ENCODE results near the gene WBP1.
"Not testable (repeated sequence)": the region's sequence is repeated elsewhere in the genome, so short reads cannot be mapped to it uniquely, and the experiment has no call there.

WBP1 gene

GRCh38 chr2:74454654-74455511, 3.4 kb upstream of the WBP1 start, which contains the start of gene INO80B:
TSS of gene INO80B (plus strand) at chr2:74455087. CDS start at chr2:74455117, 30 bp downstream.
- peak; percentile 95 for DNase-seq (ENCODE audit: low read depth, low spot score)

- no peak for DNase-seq (ENCODE audit: low read depth, low spot score)
These were observed 1.1 kb upstream of the WBP1 start for GRCh38 chr2:74457129-74457548.

DNA sequence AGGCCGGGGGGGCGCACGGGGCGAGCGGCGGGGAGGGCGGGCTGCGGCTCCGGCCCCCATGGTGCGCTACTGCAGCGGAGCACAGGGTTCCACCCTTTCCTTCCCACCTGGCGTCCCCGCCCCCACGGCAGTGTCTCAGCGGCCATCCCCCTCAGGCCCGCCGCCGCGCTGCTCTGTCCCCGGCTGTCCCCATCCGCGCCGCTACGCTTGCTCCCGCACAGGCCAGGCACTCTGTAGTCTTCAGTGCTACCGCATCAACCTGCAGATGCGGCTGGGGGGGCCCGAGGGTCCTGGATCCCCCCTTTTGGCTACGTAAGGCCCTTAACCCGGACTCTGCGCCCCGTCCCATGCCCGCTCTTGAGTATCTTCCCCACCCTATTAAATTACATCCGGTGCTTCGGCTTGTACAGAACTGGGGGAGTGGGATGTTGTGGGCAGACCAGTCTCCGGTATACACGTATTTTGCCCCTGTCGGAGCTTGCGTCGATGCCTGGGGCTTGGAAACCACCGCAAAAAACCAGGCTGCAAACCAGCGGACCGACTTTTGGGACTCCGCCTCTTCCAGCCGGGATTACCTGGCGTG, 598 bp upstream of the WBP1 start:
- DNase-seq (ENCODE audit: low read depth, low spot score) = peak; percentile 61

DNA sequence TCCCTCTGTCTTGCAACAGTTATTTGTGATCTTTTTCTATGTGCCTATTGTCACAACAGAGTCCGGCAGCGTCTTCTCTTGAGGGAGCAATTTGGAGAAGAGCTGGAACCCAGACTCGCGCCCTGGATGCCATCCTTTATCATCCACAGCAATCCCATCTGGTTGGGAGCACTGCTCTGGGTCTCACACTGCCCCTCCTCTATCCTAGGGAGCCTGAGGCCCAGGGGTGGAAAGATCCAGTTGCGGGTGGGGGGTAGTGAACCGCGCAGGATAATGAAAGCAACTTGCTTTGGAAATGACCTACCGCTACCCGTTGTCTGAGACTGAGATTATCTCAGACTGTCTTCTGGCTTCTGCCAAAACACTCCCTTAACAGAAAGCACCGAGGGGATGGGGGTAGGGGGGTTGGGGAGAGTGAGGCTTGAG, 713 bp downstream of the WBP1 start:
- no peak for DNase-seq (ENCODE audit: low read depth, low spot score)

DNA sequence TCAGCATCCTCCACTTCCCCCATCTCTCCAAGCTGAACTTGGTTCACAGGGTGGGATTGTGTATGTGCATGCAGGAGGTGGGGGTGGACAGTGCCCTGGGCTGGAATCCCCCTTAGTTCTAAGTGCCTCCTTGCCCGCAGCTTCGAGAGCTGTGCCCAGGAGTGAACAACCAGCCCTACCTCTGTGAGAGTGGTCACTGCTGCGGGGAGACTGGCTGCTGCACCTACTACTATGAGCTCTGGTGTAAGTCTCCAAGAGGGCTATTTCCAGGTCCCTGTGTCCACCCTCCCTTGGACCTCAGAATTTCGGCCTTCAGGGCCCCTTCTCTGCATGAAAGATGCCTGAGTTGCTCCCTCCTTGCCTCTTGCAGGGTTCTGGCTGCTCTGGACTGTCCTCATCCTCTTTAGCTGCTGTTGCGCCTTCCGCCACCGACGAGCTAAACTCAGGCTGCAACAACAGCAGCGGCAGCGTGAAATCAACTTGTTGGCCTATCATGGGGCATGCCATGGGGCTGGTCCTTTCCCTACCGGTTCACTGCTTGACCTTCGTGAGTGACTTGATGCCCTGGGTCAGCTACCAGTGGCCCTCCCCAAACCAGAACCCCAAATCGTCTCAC, 1.4 kb downstream of the WBP1 start:
- DNase-seq (ENCODE audit: low read depth, low spot score) = not testable (repeated sequence)

DNA sequence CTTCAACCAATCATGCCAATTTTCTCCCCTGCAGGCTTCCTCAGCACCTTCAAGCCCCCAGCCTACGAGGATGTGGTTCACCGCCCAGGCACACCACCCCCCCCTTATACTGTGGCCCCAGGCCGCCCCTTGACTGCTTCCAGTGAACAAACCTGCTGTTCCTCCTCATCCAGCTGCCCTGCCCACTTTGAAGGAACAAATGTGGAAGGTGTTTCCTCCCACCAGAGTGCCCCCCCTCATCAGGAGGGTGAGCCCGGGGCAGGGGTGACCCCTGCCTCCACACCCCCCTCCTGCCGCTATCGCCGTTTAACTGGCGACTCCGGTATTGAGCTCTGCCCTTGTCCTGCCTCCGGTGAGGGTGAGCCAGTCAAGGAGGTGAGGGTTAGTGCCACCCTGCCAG, 1.9 kb downstream of the WBP1 start:
- DNase-seq (ENCODE audit: low read depth, low spot score) = not testable (repeated sequence)

DNA sequence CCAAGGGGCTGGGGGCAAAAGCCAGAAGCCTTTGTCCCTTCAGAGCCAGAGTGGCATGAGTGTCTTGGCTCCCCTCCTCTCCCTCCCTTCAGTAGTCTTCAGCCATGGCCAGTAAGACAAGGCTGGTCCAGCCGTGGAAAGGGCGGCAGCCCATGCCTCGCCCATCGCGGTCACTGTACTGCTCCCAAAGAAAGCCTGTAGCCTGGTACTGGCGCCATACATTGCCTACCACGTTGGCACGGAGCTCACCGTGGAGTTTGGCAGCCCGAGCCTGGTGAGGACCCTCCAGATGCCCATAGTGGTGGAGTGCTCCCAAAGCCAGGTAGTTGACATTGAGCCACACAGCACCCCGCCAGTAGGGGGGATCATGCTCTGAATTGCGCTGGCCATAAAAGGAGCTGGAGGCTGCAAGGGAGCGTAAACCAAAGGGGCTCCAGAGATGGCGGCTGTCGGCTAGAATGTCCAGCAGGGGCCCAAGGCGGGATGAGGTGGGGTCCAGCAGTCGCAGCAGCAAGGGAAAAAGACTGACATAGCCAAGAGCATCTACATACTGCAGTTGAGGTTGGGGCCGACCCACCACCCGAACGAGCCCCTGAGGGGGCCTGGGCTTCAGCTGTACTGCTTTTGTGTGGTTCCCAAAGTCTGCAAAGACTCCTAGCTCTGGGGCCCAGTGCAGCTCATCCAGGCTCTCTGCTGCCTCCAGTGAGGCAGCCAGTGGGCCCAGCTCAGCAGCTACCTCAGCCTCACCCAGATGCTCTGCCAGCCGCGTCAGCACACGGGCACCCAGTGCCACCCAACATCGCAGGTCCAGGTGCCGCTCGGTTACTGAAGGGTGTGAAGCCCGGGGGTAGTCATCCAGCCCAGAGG, 3.2 kb downstream of the WBP1 start:
- no peak for DNase-seq (ENCODE audit: low read depth, low spot score)

- no peak for DNase-seq (ENCODE audit: low read depth, low spot score)
These were observed 4.0 kb downstream of the WBP1 start for GRCh38 chr2:74462054-74462785.

DNA sequence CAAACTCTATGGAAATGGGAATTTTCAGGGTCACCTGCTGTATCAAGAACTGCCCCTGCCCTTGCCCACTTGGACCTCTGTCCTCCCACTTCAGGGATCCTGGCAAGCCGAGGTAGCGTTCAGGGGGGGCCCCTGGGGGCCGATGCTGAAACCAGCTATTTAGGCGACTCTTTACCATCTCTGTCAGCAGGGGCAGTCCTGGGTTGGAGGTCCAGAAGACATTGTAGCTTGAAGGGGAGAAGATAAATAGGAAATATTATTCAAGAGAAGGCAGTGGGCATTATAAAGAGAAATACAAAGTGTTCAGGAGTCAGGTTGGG, 4.5 kb downstream of the WBP1 start:
- DNase-seq (ENCODE audit: low read depth, low spot score) = no peak

DNA sequence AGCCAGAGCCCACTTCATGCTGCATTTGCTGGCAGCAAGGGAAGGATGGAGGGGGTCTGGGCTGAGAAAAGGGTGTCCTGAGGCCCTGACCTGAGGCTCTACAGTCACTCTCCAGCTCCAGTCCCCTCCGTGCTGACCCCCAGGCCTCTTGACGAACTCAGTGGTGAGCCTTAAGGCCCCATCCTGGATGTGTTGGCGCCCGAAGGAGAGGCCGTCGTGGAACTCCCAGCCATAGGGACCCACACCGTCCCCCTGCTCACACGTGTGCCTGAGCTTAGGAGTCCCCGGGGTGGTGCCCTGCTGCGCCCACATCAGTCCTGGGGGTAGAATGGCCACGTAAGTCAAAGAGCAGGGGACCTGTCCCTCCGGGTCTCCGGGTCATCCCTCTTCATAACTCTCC, 6.2 kb downstream of the WBP1 start:
- no peak for DNase-seq (ENCODE audit: low read depth, low spot score)

DNA sequence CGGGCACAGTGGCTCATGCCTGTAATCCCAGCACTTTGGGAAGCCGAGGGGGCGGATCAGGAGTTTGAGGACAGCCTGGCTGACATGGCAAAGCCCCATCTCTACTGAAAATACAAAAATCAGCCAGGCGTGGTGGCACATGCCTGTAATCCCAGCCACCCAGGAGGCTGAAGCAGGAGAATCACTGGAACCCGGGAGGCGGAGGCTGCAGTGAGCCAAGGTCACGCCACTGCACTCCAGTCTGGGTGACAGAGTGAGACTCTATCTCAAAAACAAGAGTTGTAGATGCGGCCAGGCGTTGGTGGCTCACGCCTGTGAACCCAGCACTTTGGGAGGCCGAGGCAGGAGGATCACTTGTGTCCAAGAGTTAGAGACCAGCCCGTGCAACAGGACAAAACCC, 12.5 kb downstream of the WBP1 start:
- DNase-seq (ENCODE audit: low read depth, low spot score) = not testable (repeated sequence)

GRCh38 chr2:74471332-74472065, 13.3 kb downstream of the WBP1 start:
- DNase-seq (ENCODE audit: low read depth, low spot score) = no peak

- peak; percentile 93 for DNase-seq (ENCODE audit: low read depth, low spot score)
These were observed 14.1 kb downstream of the WBP1 start, which contains the start of gene MRPL53 for GRCh38 chr2:74472086-74472944. TSS of gene MRPL53 (minus strand) at chr2:74472680. CDS start at chr2:74472660, 20 bp downstream.

DNA sequence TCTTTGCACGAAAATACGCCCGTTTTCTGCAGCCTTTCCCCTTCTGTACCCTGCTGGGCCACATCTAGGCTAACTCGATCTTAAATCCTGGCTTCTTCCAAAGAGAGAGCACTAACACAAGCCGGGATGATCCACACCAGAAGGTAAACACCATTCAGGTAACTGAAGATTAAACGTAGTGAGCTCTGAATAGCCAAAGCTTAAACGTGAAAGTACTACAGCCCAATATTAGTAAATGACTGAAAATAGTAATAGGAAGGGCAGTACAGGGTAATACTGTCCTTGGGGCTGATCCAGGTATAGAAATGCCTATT, 14.7 kb downstream of the WBP1 start:
- DNase-seq (ENCODE audit: low read depth, low spot score) = no peak

DNA sequence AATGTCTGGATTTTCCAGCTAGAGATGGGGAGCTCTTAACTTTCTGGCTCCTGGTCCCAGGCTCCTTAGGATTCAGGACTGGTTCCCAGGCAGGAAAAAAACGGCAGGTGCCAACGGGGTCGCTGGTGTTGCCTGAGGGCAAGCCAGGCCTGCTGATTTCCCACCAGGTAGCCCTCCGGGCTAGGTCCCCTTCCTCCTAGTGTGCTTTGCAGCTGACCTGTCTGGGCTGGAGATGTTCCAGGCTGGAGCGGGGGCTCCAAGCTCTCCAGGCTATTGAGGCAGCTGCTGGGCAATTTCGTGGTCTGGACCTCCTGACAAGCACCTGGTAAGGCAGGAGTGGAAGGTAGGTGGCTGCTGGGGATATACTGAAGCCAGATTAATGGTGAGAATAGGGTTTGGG, 16.2 kb downstream of the WBP1 start:
- DNase-seq (ENCODE audit: low read depth, low spot score) = no peak

DNA sequence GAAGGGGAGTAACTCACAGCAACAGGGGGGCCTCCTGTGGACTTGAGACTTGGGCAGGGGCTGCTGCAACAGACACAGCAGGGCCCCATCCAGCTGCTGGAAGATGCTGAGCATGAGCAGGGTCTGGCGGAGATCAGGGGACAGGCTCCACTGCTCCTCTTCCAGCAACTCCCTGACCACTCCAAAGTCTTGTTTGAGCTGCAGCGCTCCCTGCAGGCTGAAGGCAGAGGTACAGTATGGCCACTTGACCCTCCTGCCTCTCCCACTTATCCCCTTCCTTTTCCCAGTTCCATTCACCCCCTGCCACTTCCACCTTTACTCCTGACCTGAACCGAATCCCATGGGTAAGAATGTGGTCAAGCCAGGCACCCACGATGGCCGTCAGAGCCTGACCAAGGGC, 16.7 kb downstream of the WBP1 start:
- no peak for DNase-seq (ENCODE audit: low read depth, low spot score)

- no peak for DNase-seq (ENCODE audit: low read depth, low spot score)
These were observed 23.2 kb downstream of the WBP1 start for GRCh38 chr2:74481431-74481830.

- DNase-seq (ENCODE audit: low read depth, low spot score) = peak; percentile 16
These were observed 23.9 kb downstream of the WBP1 start for GRCh38 chr2:74481961-74482800.

Measured in activated CD4-positive, CD25-positive, alpha-beta regulatory T cell treated with anti-CD3 and anti-CD28 coated beads, Interleukin-2, amount 50 U/mL, for 16 hours (primary cell).